Natural killer cell treated with Interleukin-12 subunit alpha and Interleukin-12 subunit beta and Interleukin-15 and Interleukin-18, amount 100 ng/mL, for 72 hours (primary cell): ENCODE data around the gene FTSJ3. TPM values are rescaled to one million over a fixed set of nuclear protein-coding genes. Genes with fewer than 3 reads are reported as not detected.
"Not testable (repeated sequence)": the region's sequence is repeated elsewhere in the genome, so short reads cannot be mapped to it uniquely, and the experiment has no call there.

ENCODE experiments used
- ATAC-seq, 2 donors: fragments of 150-1000 bp; cut with Tn5 transposase in 1 of 2; sonication (Bioruptor Pico), chemical (Tn5 transposase) in 1 of 2; 2 replicates each; pipeline ENCODE4 v1.10.0; 2021
- DNase-seq: peaks from one replicate; pipeline ENCODE4 v3.0.0; 2022; ENCODE audit warnings: low spot score
- H3K27ac Mint-ChIP-seq, 2 donors: 1 replicate in 1 of 2; 2 replicates in 1 of 2; pipeline ENCODE4 v1.8.0; 2022; ENCODE audit warnings: mixed read lengths in 2 of 2, mild to moderate bottlenecking in 1 of 2, moderate library complexity in 1 of 2
- H3K27me3 Mint-ChIP-seq, 2 donors: 1 replicate in 1 of 2; 2 replicates in 1 of 2; pipeline ENCODE4 v1.8.0; 2022; ENCODE audit warnings: mixed read lengths in 2 of 2
- H3K36me3 Mint-ChIP-seq: one replicate; pipeline ENCODE4 v1.8.0; 2022; ENCODE audit warnings: mixed read lengths
- H3K4me1 Mint-ChIP-seq, 2 donors: 1 replicate in 1 of 2; 2 replicates in 1 of 2; pipeline ENCODE4 v1.8.0; 2022; ENCODE audit warnings: low read depth in 2 of 2, mixed read lengths in 2 of 2, mild to moderate bottlenecking in 1 of 2
- H3K4me3 Mint-ChIP-seq: one replicate; pipeline ENCODE4 v1.8.0; 2022; ENCODE audit warnings: mixed read lengths
- H3K9me3 Mint-ChIP-seq: 2 replicates; pipeline ENCODE4 v1.8.0; 2022; ENCODE audit warnings: mixed read lengths
- total RNA-seq, 2 donors: library from RNA; stranded (reverse); gene quantifications; one replicate each; pipeline ENCODE4 v1.2.3, GENCODE V29; 2022

Gene FTSJ3, protein sequence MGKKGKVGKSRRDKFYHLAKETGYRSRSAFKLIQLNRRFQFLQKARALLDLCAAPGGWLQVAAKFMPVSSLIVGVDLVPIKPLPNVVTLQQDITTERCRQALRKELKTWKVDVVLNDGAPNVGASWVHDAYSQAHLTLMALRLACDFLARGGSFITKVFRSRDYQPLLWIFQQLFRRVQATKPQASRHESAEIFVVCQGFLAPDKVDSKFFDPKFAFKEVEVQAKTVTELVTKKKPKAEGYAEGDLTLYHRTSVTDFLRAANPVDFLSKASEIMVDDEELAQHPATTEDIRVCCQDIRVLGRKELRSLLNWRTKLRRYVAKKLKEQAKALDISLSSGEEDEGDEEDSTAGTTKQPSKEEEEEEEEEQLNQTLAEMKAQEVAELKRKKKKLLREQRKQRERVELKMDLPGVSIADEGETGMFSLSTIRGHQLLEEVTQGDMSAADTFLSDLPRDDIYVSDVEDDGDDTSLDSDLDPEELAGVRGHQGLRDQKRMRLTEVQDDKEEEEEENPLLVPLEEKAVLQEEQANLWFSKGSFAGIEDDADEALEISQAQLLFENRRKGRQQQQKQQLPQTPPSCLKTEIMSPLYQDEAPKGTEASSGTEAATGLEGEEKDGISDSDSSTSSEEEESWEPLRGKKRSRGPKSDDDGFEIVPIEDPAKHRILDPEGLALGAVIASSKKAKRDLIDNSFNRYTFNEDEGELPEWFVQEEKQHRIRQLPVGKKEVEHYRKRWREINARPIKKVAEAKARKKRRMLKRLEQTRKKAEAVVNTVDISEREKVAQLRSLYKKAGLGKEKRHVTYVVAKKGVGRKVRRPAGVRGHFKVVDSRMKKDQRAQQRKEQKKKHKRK
- 100 to 1,000 TPM in 1 of 2 donors, 10 to 100 TPM in 1; 74.2 to 116 TPM for total RNA-seq

DNA sequence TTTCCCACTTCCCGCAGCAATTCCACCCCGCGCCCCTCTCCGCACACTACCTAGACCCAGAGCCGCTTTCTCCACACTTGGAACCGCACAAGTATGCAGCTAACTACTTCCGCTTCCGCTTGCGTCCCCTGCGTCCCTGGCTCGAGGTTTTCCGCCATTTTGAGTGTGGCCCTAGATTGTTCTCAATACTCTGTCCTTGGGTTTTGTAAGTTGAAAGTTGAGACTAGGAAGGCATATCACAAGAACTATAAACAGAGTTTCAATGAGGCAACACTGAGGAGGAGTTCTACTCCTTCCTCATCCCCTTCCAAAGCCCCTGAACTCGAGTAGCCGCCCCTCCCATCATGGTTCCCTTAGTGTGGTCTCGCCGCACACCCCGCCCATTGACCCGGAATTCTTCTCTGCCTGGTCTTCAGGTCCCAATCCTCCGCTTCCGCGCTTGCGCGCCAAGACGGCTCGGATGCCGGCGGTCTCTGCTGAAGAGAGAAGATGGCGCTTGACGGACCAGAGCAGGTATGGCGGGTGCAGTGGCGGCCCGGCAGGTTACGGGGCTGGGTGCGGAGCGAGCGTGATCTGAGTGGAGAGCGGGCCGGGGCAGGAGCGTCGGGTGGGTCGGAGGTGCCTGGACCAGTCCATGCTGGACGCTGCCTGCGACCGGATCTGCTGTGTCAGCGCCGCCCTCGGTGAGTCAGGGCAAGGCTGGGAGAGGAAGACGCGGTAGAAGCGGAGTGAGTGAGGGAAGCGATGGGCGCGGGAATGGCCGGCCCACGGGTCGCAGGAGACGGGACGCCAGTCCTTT is at the start of gene FTSJ3, which contains the start of gene PSMC5:
FTSJ3 (minus strand) TSS at position 662 of the 799 bp plus-strand sequence. CDS start 761 bp downstream, outside the sequence.
PSMC5 (plus strand) TSS at position 430 of the 799 bp plus-strand sequence; CDS start at position 490, 60 bp downstream.
- DNase-seq: peak; percentile 96
- peak; percentile 96 to 98 for ATAC-seq
- Mint-ChIP-seq H3K4me3 (peak within 1 kb of the TSS; percentile 99), H3K36me3 (peaks cover 24% of the 10 kb centered on the region), H3K4me1 (peaks cover 47 to 58% of the 10 kb centered on the region in 2 donors), H3K27me3 (no peaks in the 10 kb centered on the region), H3K9me3 (no peaks in the 10 kb centered on the region), H3K27ac (peak within 1 kb of the TSS; percentile 99)

DNA sequence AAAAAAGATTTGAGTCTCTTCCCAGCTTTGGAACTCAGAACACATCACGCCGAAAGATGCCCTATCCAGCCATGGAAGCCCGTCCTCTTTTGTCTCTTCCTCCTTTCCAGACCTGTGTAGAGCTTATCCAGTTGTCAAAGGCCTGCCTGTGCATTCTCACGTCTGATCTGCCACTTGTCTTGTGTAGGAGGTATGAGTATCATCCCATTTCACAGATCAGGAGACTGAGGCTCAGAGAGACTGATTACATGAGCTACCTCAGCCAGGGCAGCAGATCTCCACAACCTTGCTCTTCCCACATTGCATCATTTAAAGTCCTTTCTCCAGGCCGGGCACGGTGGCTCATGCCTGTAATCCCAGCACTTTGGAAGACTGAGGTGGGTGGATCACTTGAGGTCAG is 47.2 kb upstream of the FTSJ3 start:
- not testable (repeated sequence) for H3K27ac Mint-ChIP-seq, H3K9me3 Mint-ChIP-seq, DNase-seq, ATAC-seq, H3K4me1 Mint-ChIP-seq, H3K36me3 Mint-ChIP-seq, H3K4me3 Mint-ChIP-seq, H3K27me3 Mint-ChIP-seq

DNA sequence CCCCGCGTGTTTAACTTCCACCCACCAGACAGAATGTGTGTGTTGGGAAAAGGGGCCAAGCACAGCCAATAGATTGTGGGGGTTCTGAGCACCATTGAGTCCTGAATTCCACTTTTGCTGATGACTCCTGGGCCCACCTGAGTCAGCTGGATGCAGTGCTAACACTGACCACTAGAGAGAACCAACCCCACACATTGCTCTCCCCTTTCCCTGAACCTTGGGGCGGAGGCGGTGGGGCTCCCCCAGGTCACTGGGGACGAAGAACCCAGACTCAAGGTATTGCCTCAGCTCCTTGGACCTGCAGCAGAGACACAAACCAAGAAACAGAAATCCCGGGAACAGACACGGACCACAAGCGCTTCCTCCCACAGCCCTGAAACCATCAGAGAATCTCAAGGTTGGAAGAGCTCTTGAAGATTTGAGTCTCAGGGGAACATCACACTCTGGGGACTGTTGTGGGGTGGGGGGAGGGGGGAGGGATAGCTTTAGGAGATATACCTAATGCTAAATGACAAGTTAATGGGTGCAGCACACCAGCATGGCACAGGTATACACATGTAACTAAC is 46.7 kb upstream of the FTSJ3 start:
- ATAC-seq, H3K27ac Mint-ChIP-seq, H3K4me1 Mint-ChIP-seq, DNase-seq, H3K4me3 Mint-ChIP-seq, H3K27me3 Mint-ChIP-seq, H3K36me3 Mint-ChIP-seq, H3K9me3 Mint-ChIP-seq: not testable (repeated sequence)

DNA sequence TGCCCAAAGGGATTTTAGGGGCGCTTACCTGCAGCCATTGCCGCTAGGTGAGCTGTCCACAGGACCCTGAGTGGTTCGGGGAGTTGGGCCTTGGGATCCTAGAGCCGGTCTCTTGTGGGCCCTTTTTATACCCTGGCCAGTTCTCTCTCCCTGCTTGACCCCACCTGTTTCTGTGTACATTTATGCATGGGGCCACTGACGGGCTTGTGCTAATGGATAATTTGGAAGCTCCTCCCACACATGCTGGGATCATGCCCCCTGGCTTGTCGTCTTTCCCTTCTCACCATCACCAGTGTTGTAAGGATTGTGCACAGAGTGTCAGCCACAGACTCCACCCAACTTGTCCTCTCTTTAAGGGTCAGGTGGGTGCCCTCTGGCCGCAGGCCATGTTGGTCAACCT is 46.1 kb upstream of the FTSJ3 start, which contains the start of gene CSH2:
CSH2 (minus strand) TSS at position 101 of the 400 bp plus-strand sequence; CDS start at position 38, 63 bp downstream.
- DNase-seq, H3K4me3 Mint-ChIP-seq, H3K27ac Mint-ChIP-seq, H3K27me3 Mint-ChIP-seq, H3K36me3 Mint-ChIP-seq, H3K9me3 Mint-ChIP-seq, H3K4me1 Mint-ChIP-seq, ATAC-seq: not testable (repeated sequence)

DNA sequence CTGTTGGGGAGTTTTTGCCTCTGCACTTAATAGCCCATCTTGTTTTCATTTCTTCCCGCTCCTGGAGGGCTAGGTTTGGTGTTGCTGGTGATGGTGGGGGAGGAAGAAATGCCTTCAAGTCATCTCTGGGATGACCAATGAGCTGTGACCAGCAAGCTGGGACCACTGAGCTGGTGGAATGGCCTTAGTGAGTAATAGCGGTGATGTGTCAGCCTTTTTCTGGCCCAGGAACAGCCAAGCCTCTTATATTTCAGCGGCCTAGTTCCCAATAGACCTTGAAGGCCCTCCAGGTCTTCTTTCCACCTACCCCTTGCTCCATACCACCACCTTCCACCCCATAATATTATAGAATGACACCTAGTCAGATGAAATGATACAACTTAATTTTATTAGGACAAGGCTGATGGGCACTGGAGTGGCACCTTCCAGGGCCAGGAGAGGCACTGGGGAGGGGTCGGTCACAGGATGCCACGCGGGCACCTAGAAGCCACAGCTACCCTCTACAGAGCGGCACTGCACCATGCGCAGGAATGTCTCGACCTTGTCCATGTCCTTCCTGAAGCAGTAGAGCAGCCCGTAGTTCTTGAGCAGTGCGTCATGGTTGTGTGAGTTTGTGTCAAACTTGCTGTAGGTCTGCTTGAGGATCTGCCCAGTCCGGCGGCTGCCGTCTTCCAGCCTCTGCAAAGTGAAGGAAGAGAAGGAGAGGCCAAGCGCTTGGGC is 44.3 kb upstream of the FTSJ3 start:
- not testable (repeated sequence) for H3K27ac Mint-ChIP-seq, H3K27me3 Mint-ChIP-seq, DNase-seq, H3K4me1 Mint-ChIP-seq, H3K9me3 Mint-ChIP-seq, ATAC-seq, H3K36me3 Mint-ChIP-seq, H3K4me3 Mint-ChIP-seq

DNA sequence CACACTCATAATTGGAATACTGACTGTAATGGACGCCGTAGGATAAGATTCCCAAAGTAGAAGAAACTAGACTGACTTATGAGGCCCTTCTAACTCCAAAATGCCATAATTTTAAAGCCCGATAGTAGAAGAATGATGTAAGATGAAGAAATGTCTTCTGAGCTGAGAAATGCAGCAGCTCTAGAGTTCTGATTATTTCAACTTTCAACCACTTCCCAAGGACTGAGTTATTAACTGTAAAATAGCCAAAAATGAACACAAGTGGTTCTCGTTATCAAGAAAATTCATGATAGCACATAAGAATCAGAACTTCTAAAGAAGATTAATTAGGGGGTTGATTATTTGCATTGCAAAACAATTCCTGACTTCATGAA is 42.8 kb upstream of the FTSJ3 start:
- H3K9me3 Mint-ChIP-seq, H3K4me3 Mint-ChIP-seq, H3K27ac Mint-ChIP-seq, H3K36me3 Mint-ChIP-seq, ATAC-seq, H3K4me1 Mint-ChIP-seq, DNase-seq, H3K27me3 Mint-ChIP-seq: not testable (repeated sequence)

DNA sequence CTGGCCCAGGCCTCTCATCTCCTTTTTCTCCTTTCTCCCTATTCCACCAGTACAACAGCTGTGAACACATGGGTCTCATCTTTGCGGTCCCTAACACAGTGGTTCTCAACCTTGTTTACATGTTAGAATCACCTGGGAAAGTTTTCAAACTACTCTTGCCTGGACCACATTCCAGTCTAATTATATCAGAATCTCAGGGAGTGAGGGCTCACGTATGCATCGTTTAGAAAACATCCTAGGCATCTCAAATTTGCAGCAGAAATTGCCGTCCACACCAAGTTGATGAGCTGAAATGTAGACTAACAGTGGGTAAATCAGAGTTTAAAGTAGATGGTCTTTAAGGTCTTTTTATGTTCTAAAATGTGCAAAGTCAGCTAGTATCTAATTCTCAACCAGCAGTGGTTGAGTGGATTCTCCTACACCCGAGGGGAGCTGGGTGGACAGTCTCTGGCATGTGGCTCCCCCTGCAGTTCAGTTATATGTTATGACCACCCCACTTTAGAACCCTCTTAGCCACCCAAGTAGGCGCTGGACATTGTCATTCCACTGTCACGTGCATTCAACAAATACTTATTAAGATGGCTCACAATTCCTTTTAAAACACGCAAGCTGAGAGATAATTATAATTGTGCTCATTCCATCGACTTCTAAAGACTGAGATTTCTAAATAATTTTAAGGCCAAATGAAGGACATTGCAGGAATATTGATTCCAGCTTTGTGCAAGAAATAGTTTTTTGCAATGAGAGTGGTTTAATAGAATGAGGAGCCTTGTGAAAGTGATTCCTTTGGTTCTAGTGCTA is 42.2 kb upstream of the FTSJ3 start:
- H3K9me3 Mint-ChIP-seq, DNase-seq, H3K27ac Mint-ChIP-seq, H3K4me1 Mint-ChIP-seq, H3K4me3 Mint-ChIP-seq, H3K27me3 Mint-ChIP-seq, H3K36me3 Mint-ChIP-seq, ATAC-seq: not testable (repeated sequence)

DNA sequence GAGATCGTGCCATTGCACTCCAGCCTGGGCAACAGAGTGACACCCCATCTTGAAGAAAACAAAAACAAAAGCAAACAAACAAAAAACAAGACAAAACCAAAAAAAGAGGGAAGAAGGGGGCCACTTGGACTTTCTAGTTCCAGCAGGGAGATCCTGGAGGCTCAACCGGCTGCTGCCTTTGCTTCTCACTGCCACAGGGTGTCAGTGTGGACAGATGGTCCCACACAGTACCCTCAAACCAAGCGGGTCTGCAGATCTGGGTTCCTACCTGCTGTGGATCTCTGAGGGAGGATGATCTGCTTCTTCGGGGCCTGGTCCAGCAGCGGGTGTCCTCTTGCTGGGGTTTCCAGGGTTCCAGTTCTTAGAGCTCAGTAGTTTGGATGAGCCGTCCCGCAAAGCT is 39.2 kb upstream of the FTSJ3 start:
- not testable (repeated sequence) for H3K27me3 Mint-ChIP-seq, H3K36me3 Mint-ChIP-seq, H3K27ac Mint-ChIP-seq, H3K4me3 Mint-ChIP-seq, H3K4me1 Mint-ChIP-seq, H3K9me3 Mint-ChIP-seq, ATAC-seq, DNase-seq

DNA sequence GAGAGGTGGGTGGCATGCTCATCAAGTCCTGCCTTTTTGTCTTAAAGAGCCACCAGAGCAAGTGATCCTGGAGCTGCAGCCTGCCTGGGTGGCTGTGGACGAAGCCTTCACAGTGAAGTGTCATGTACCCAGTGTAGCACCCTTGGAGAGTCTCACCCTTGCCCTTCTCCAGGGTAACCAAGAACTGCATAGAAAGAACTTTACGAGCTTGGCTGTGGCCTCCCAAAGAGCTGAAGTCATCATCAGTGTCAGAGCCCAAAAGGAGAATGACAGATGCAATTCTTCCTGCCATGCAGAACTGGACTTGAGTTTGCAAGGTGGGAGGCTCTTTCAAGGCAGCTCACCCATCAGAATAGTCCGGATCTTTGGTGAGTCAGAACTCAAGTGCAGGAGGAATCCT is 31.8 kb upstream of the FTSJ3 start:
- Mint-ChIP-seq H3K9me3 (no peaks in the 10 kb centered on the region), H3K4me3 (no peak overlapping the region), H3K27ac (no peak overlapping the region), H3K27me3 (peaks cover 0 to 7% of the 10 kb centered on the region in 2 donors), H3K36me3 (no peaks in the 10 kb centered on the region), H3K4me1 (no peaks in the 10 kb centered on the region)
- no peak for DNase-seq
- no peak for ATAC-seq

DNA sequence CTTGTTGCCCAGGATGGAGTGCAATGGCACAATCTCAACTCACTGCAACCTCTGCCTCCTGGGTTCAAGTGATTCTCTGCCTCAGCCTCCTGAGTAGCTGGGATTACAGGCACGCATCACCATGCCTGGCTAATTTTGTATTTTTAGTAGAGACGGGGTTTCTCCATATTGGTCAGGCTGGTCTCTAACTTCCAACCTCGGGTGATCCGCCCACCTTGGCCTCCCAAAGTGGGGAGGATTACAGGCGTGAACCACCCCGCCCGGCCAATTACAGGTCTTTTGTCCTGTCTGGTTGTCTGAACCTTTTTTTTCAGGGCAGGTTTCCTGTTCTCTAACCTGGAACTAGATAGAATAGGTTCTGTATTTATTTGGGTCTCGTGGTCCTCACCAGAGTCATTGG is 29.0 kb upstream of the FTSJ3 start:
- not testable (repeated sequence) for DNase-seq, H3K27me3 Mint-ChIP-seq

DNA sequence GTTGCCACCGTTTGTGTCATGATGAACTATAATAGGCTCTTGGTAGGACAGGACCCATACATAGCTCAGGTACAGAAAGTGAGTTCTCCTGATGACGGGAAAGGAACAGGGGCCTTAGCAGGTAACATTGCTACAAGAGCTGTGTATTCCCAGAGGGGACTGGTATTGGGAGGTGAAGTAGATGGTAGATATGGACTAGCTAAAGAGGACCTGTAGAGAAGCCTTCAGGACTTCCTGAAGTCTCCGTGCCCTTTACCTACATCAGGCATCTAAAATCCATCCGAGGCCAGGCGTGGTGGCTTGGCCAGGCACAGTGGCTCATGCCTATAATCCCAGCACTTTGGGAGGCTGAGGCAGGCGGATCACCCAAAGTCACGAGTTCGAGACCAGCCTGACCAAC is 27.7 kb upstream of the FTSJ3 start:
- no peaks in the 10 kb centered on the region for H3K4me1 Mint-ChIP-seq
- no peak overlapping the region for H3K4me3 Mint-ChIP-seq
- ATAC-seq: no peak
- DNase-seq: no peak
- H3K27ac Mint-ChIP-seq: no peak overlapping the region
- H3K27me3 Mint-ChIP-seq: peaks cover 0 to 5% of the 10 kb centered on the region in 2 donors
- H3K9me3 Mint-ChIP-seq: no peaks in the 10 kb centered on the region
- H3K36me3 Mint-ChIP-seq: no peaks in the 10 kb centered on the region

More for the DNA sequence above, 29.0 kb upstream of the FTSJ3 start:
- not testable (repeated sequence) for H3K9me3 Mint-ChIP-seq, H3K36me3 Mint-ChIP-seq, H3K4me1 Mint-ChIP-seq, H3K27ac Mint-ChIP-seq, H3K4me3 Mint-ChIP-seq, ATAC-seq

DNA sequence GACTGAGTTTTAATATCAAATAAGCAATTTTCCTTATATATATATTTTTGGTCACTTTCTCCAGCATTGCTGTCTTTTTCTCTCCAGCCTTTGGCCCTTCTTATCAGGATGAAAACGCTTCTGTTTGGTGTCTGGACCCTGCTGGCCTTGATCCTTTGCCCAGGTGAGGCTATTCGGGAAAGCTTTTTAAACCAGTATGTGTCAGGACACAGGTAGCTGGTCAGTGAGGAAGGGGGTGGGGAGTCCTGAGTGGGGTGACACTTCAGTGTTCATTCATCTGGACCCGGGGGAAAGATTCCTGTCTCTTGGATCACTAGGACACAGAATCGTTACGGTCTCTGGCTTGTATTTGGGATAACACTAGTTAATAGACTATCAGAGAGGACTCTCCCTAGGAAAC is 27.2 kb upstream of the FTSJ3 start:
- no peak overlapping the region for H3K27ac Mint-ChIP-seq
- no peak for DNase-seq

More for the DNA sequence above, 27.2 kb upstream of the FTSJ3 start:
- Mint-ChIP-seq H3K4me1 (no peaks in the 10 kb centered on the region), H3K36me3 (no peaks in the 10 kb centered on the region), H3K9me3 (no peaks in the 10 kb centered on the region), H3K4me3 (no peak overlapping the region), H3K27me3 (peaks cover 0 to under 1% of the 10 kb centered on the region in 2 donors)
- ATAC-seq: no peak
